RPMI8226 (cell line): ENCODE results near the gene NFAT5.
A peak's percentile ranks its signal among the peaks of the same experiment; 100 is the strongest.
"Not testable (repeated sequence)": the region's sequence is repeated elsewhere in the genome, so short reads cannot be mapped to it uniquely, and the experiment has no call there.

ENCODE experiments used
- DNase-seq: peaks from one replicate; pipeline ENCODE4 v3.0.0-alpha.2; 2015

Gene NFAT5

GRCh38 chr16:69565671-69566239, at the start of gene NFAT5:
TSS of gene NFAT5 (plus strand) at chr16:69565966. CDS start at chr16:69566302, 336 bp downstream.
- peak; percentile 92 for DNase-seq

GRCh38 chr16:69517914-69518313, 47.9 kb upstream of the NFAT5 start:
- DNase-seq, result not testable (repeated sequence)

- DNase-seq, result no peak
Observed at GRCh38 chr16:69520413-69520799, 45.4 kb upstream of the NFAT5 start.

GRCh38 chr16:69520800-69521602, 44.8 kb upstream of the NFAT5 start:
- DNase-seq, result no peak

- DNase-seq, result no peak
Observed at GRCh38 chr16:69522041-69522578, 43.7 kb upstream of the NFAT5 start.

GRCh38 chr16:69522732-69523404, 42.9 kb upstream of the NFAT5 start:
- DNase-seq, result no peak

- no peak for DNase-seq
Observed at GRCh38 chr16:69523566-69524305, 42.0 kb upstream of the NFAT5 start.

GRCh38 chr16:69526831-69527655, 38.7 kb upstream of the NFAT5 start:
- no peak for DNase-seq

- DNase-seq, result no peak
Observed at GRCh38 chr16:69531988-69532387, 33.8 kb upstream of the NFAT5 start.

GRCh38 chr16:69532641-69533455, 32.9 kb upstream of the NFAT5 start:
- no peak for DNase-seq

- DNase-seq, result no peak
Observed at GRCh38 chr16:69534720-69535119, 31.0 kb upstream of the NFAT5 start.

GRCh38 chr16:69535123-69536050, 30.4 kb upstream of the NFAT5 start:
- no peak for DNase-seq

- no peak for DNase-seq
Observed at GRCh38 chr16:69537706-69538080, 28.1 kb upstream of the NFAT5 start.

- no peak for DNase-seq
Observed at GRCh38 chr16:69538808-69539207, 27.0 kb upstream of the NFAT5 start.

- DNase-seq, result no peak
Observed at GRCh38 chr16:69542974-69543373, 22.8 kb upstream of the NFAT5 start.

- DNase-seq, result no peak
Observed at GRCh38 chr16:69544088-69544487, 21.7 kb upstream of the NFAT5 start.

- DNase-seq, result not testable (repeated sequence)
Observed at GRCh38 chr16:69546663-69547062, 19.1 kb upstream of the NFAT5 start.

GRCh38 chr16:69553332-69553731, 12.4 kb upstream of the NFAT5 start:
- DNase-seq, result no peak

GRCh38 chr16:69554495-69554894, 11.3 kb upstream of the NFAT5 start:
- no peak for DNase-seq

- no peak for DNase-seq
Observed at GRCh38 chr16:69555437-69555836, 10.3 kb upstream of the NFAT5 start.
